Germinal center (tissue), 1 donor: Measurements from ENCODE around the gene PLAU.
"Not testable (repeated sequence)": the region's sequence is repeated elsewhere in the genome, so short reads cannot be mapped to it uniquely, and the experiment has no call there.

ENCODE experiments used
- DNase-seq: peaks from one replicate; pipeline ENCODE4 v3.0.0; 2012; ENCODE audit warnings: mixed read lengths, low spot score

The PLAU gene

DNA sequence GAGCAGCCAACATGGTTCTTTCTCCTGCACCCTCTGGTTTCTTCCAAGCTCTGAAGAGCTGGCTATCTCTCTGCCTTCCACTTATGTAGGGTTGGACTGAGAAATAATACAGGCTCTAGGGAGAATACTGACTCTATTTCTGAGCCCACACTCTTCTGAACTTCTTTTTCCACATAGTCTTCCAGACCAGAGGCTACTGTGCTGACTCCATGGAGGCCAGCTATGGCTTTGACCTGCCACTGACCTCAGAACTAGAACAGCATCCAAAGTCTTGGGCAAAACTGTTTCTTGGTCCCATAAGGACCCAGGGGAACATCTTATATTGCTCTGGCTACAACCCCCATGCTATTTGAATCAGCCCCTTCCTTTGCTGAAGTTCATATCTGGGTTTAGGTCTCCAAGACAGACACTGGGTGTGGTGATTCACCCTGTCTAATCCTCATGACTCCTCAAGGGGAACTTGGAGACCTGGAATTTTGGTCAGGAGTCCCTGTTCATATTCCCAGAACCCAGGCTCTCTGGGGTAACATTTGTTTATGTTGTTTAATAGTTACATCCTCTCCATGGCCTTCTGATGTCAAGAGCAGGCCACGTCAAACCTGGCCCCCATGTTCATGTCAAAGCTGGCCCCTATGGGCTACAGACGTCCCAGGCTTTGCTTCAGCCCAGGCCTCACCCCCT lies 12.1 kb upstream of the PLAU start:
- no peak for DNase-seq

DNA sequence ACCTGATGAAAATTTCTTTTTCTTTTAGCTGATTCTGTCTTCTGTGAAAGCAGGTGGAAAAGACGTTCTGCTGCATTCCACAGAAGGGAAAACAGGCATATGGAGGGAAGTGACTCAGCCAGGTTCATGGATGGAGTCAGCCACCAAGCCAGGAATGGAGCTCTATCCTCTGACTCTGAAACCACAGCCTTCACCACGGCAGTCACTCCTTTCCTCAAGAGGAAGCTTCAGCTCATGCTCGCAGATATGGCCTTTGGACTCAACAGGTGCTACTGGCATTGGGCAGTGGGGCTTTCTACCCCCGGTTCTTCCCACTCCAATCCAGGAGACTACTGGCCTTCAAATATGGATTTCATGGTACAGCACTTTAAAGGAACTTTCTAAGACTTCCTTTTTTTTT lies 11.5 kb upstream of the PLAU start:
- no peak for DNase-seq

DNA sequence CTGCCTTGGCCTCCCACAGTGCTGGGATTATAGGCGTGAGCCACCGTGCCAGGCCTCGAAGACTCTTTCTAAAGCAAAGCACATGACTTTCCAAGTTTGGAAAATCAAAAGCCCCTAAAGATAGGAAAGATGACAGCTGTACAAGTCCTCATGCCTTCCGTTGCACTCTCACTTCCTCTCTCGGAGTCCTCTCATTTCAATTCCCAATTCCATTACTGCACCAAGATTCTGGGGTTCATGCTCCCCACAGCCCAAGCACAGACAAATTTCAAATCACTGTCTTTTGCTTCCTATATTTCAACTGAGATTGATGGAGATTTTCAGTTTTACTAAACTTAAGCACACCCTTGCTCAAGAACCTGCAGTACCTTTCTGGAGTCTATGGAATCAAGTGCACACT lies 10.9 kb upstream of the PLAU start:
- DNase-seq, result no peak

DNA sequence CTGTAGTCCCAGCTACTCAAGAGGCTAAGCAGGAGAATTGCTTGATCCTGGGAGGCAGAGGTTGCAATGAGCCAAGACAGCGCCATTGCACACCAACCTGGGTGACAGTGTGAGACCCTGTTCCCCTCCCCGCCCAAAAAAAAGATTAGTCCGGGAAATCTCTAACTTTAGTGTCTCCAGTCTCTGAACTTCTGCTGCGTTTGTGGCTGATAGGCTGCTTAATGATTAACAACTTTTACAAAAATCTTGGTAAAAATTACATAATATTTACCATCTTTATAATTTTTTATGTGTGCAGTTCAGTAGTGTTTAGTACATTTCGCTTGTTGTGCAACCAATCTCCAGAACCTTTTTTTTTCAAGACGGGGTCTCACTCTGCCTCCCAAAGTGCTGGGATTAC lies 9.7 kb upstream of the PLAU start:
- no peak for DNase-seq

- no peak for DNase-seq
Observed at GRCh38 chr10:73902351-73902750, 8.6 kb upstream of the PLAU start.

- DNase-seq, result no peak
Observed at GRCh38 chr10:73905256-73906020, 5.5 kb upstream of the PLAU start.

GRCh38 chr10:73906524-73907447 lies 4.1 kb upstream of the PLAU start:
- DNase-seq, result no peak

DNA sequence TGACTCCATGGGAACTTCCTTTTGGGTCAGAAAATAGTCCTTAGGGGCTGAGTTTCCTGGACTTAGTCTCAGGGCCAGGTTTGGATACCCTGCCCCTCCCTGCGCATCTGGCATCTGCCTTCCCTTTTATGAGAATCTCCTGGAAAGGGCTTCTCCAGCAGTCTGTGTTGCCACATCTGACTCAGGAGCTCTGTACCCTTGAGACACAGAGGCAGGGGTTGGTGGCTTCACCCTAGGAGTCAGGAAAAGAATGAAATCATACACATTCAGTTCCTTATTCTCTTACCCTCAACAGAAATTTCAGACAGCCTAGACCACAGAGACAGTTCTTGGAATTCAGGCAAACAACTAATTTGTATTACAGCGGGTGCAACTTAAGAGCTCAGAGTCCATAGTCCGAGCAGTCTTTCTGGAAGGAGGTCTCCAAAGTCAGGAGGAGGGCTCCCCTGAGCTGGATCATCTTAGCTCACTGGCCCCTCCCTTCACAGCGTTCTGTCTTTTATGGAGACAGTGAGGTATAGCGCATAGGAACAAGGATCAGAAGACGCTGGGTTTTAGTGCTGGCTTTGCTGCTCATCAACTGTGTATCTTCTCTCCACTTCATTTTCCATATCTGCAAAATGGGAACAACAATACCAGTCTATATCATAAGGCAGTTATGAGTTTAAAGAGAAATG lies 3.0 kb upstream of the PLAU start:
- no peak for DNase-seq

- no peak for DNase-seq
Observed at GRCh38 chr10:73908853-73909539, 1.9 kb upstream of the PLAU start.

DNA sequence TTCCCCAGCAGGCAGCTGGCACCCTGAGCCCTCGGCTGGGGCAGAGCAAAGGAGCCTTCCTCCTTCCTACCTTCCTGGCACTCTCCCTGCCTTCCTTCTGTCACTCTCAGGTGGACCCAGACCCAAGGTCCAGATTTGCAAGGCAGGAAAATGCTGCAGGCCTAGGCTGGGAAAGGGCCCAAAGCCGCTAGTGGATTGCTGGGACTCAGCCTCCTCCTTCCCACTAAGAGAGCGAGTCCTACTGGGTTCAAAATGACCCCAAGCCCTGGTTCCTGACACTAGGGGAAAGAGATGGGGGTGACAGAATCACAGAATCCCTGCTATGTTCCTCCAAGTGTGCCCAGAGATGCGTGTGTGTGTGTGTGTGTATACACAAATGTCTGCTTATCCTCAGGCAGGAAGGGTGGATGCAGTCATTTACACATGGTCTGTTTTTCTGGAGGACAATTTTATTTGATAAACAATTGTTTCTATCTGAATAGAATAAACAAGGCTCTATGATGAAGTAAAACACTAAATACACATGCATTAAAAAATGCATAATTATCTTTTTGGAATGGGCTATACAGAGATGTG lies 1.3 kb upstream of the PLAU start:
- no peak for DNase-seq

- no peak for DNase-seq
Observed at GRCh38 chr10:73910401-73910763, 550 bp upstream of the PLAU start.

- DNase-seq, result no peak
Observed at GRCh38 chr10:73911553-73912004, 647 bp downstream of the PLAU start.

DNA sequence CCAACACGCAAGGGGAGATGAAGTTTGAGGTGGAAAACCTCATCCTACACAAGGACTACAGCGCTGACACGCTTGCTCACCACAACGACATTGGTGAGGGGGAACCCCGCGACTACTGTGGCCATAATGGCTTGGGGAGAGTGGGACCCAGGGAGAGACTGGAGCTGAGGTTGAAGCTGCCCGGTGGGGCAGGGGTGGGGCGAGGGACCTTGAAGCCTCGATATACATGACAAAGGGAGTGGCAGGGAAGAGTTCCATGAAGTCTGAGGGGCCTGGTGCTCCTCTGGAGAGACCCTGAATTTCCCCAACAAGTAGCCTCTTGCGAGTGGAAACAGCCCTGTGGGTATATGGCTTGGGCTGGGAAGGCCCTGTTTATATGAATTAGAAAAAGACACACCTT lies 3.1 kb downstream of the PLAU start:
- DNase-seq, result no peak

GRCh38 chr10:73915206-73915851 lies 4.4 kb downstream of the PLAU start:
- DNase-seq, result no peak

DNA sequence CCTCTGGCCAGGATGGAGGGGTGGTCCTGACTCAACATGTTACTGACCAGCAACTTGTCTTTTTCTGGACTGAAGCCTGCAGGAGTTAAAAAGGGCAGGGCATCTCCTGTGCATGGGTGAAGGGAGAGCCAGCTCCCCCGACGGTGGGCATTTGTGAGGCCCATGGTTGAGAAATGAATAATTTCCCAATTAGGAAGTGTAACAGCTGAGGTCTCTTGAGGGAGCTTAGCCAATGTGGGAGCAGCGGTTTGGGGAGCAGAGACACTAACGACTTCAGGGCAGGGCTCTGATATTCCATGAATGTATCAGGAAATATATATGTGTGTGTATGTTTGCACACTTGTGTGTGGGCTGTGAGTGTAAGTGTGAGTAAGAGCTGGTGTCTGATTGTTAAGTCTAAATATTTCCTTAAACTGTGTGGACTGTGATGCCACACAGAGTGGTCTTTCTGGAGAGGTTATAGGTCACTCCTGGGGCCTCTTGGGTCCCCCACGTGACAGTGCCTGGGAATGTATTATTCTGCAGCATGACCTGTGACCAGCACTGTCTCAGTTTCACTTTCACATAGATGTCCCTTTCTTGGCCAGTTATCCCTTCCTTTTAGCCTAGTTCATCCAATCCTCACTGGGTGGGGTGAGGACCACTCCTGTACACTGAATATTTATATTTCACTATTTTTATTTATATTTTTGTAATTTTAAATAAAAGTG lies 6.0 kb downstream of the PLAU start:
- DNase-seq, result no peak

GRCh38 chr10:73917566-73918305 lies 6.8 kb downstream of the PLAU start:
- no peak for DNase-seq

GRCh38 chr10:73919481-73919880 lies 8.5 kb downstream of the PLAU start:
- not testable (repeated sequence) for DNase-seq

GRCh38 chr10:73920089-73920488 lies 9.2 kb downstream of the PLAU start:
- peak; percentile 48 for DNase-seq
